MM.1S (cell line): Measurements from ENCODE around the gene CENPE.
A peak's percentile ranks its signal among the peaks of the same experiment; 100 is the strongest.

Source experiments
- DNase-seq: peaks from one replicate; pipeline ENCODE4 v3.0.0-alpha.2; 2015
- H2AFZ ChIP-seq: fragments of 300-600 bp; sonication (generic); 2 replicates; pipeline ENCODE4 v1.6.0; 2016; ENCODE audit warnings: antibody characterized with exemption, low read length
- H3F3A ChIP-seq: fragments of 300-600 bp; sonication (generic); 2 replicates; pipeline ENCODE4 v1.6.1; 2016; ENCODE audit warnings: mild to moderate bottlenecking, antibody characterized with exemption, low read length, moderate library complexity, mixed read lengths; ENCODE audit not compliant: insufficient read depth
- H3K27ac ChIP-seq: fragments of 300-600 bp; sonication (generic); 2 replicates; pipeline ENCODE4 v1.5.1; 2016; ENCODE audit warnings: mild to moderate bottlenecking, low read length
- H3K27me3 ChIP-seq: fragments of 300-600 bp; sonication (generic); replicated peaks from 2 replicates; pipeline ENCODE4 v1.6.0; 2016; ENCODE audit warnings: low read length; ENCODE audit not compliant: insufficient read depth
- H3K36me3 ChIP-seq: fragments of 300-600 bp; sonication (generic); replicated peaks from 2 replicates; pipeline ENCODE4 v1.6.1; 2016; ENCODE audit warnings: mild to moderate bottlenecking, low read length, mixed read lengths; ENCODE audit not compliant: insufficient read depth
- H3K4me1 ChIP-seq: fragments of 300-600 bp; sonication (generic); 2 replicates; pipeline ENCODE4 v1.6.1; 2016; ENCODE audit warnings: low read length, mixed read lengths
- H3K4me2 ChIP-seq: fragments of 300-600 bp; sonication (generic); 2 replicates; pipeline ENCODE4 v1.6.0; 2016; ENCODE audit warnings: low read depth, low read length
- H3K4me3 ChIP-seq: fragments of 300-600 bp; sonication (generic); 2 replicates; pipeline ENCODE4 v1.5.1; 2016; ENCODE audit warnings: low read length, mixed read lengths
- H3K79me2 ChIP-seq: fragments of 300-600 bp; sonication (generic); 2 replicates; pipeline ENCODE4 v1.6.1; 2016; ENCODE audit warnings: mixed run types, low read length, mixed read lengths
- H3K9ac ChIP-seq: fragments of 300-600 bp; sonication (generic); 2 replicates; pipeline ENCODE4 v1.6.1; 2016; ENCODE audit warnings: low read length, mixed read lengths
- H3K9me2 ChIP-seq: fragments of 300-600 bp; sonication (generic); replicated peaks from 2 replicates; pipeline ENCODE4 v1.6.1; 2016; ENCODE audit warnings: mild to moderate bottlenecking, low read length, mixed read lengths; ENCODE audit not compliant: insufficient read depth
- H3K9me3 ChIP-seq: fragments of 300-600 bp; sonication (generic); replicated peaks from 2 replicates; pipeline ENCODE4 v1.6.1; 2016; ENCODE audit warnings: mild to moderate bottlenecking, low read length, mixed read lengths; ENCODE audit not compliant: insufficient read depth
- H4K20me1 ChIP-seq: fragments of 300-600 bp; sonication (generic); 2 replicates; pipeline ENCODE4 v1.6.1; 2016; ENCODE audit warnings: mild to moderate bottlenecking, low read length, moderate library complexity, mixed read lengths; ENCODE audit not compliant: insufficient read depth
- CTCF ChIP-seq: fragments of 300-600 bp; sonication (generic); IDR thresholded peaks from 2 replicates; pipeline ENCODE4 v1.5.1; 2016; ENCODE audit warnings: antibody characterized with exemption, low read length, mixed read lengths
- EZH2 ChIP-seq: fragments of 300-600 bp; sonication (generic); optimal IDR thresholded peaks from 2 replicates; pipeline ENCODE3; 2017; ENCODE audit warnings: low read depth, mild to moderate bottlenecking, antibody characterized with exemption, low read length, mixed read lengths
- EZH2phosphoT487 ChIP-seq: fragments of 300-600 bp; sonication (generic); IDR thresholded peaks from 2 replicates; pipeline ENCODE4 v1.6.1; 2018; ENCODE audit warnings: antibody characterized with exemption, low read length

The CENPE gene

GRCh38 chr4:103123114-103123513, 75.0 kb downstream of the CENPE start:
- no peak for TF ChIP-seq EZH2
- TF ChIP-seq CTCF: no peak
- no peak for TF ChIP-seq EZH2phosphoT487
- Histone ChIP-seq H3K9me2 (no peaks in the 10 kb centered on the region), H3K27ac (no peak overlapping the region), H3K79me2 (no peaks in the 10 kb centered on the region), H4K20me1 (no peaks in the 10 kb centered on the region), H3K4me1 (peaks cover 5% of the 10 kb centered on the region; the same call in 1 of the 2 replicates), H3K9ac (no peak overlapping the region), H3K9me3 (no peaks in the 10 kb centered on the region), H3K27me3 (no peaks in the 10 kb centered on the region), H3K4me3 (no peak overlapping the region), H3F3A (no peaks in the 10 kb centered on the region), H3K4me2 (no peak overlapping the region), H2AFZ (no peak overlapping the region), H3K36me3 (peaks cover 4% of the 10 kb centered on the region; the same call in 1 of the 2 replicates)
- DNase-seq: no peak

GRCh38 chr4:103118166-103118565, 80.0 kb downstream of the CENPE start:
- Histone ChIP-seq H3K27ac (no peak overlapping the region), H3K9ac (no peak overlapping the region), H3K36me3 (peaks cover 4% of the 10 kb centered on the region; the same call in 1 of the 2 replicates), H3K4me3 (no peak overlapping the region), H4K20me1 (no peaks in the 10 kb centered on the region), H3K4me1 (peaks cover 10% of the 10 kb centered on the region; the same call in 1 of the 2 replicates), H3F3A (no peaks in the 10 kb centered on the region), H3K9me2 (no peaks in the 10 kb centered on the region), H3K79me2 (no peaks in the 10 kb centered on the region), H2AFZ (no peak overlapping the region), H3K27me3 (no peaks in the 10 kb centered on the region), H3K4me2 (no peak overlapping the region), H3K9me3 (no peaks in the 10 kb centered on the region)
- TF ChIP-seq CTCF: no peak
- no peak for DNase-seq

GRCh38 chr4:103111598-103111997, 86.5 kb downstream of the CENPE start:
- no peaks in the 10 kb centered on the region for H3K9me3 ChIP-seq
- no peaks in the 10 kb centered on the region for H4K20me1 ChIP-seq
- H2AFZ ChIP-seq: no peak overlapping the region
- H3K9ac ChIP-seq: no peak overlapping the region
- H3F3A ChIP-seq: peaks cover 8% of the 10 kb centered on the region; the same call in 1 of the 2 replicates
- 0 out of 2 replicates have a peak, but pooled peaks cover 8% of the 10 kb centered on the region for H3K36me3 ChIP-seq
- TF ChIP-seq EZH2: no peak
- TF ChIP-seq CTCF: no peak
- no peak for TF ChIP-seq EZH2phosphoT487
- DNase-seq: peak; percentile 80
- no peaks in the 10 kb centered on the region for H3K27me3 ChIP-seq
- peak overlapping the region; percentile 45 for H3K4me2 ChIP-seq
- H3K4me1 ChIP-seq: peaks cover 13% of the 10 kb centered on the region
- peak overlapping the region; percentile 57; the same call in 1 of the 2 replicates for H3K27ac ChIP-seq
- H3K9me2 ChIP-seq: no peaks in the 10 kb centered on the region
- H3K79me2 ChIP-seq: no peaks in the 10 kb centered on the region
- H3K4me3 ChIP-seq: peak overlapping the region; percentile 11; the same call in 1 of the 2 replicates
